ENCODE data around the gene P2RX5.

- TF ChIP-seq CTCF (IDR thresholded peaks at IDR 0.05): no peak
- no peak for TF ChIP-seq POLR2A (IDR thresholded peaks at IDR 0.05)
Observed at GRCh38 chr17:3724378-3725077, 28.6 kb upstream of the P2RX5 start.
